Pancreas (tissue), 10 donors: ENCODE measurements around the gene AGBL4. TPM values are rescaled to one million over a fixed set of nuclear protein-coding genes. Genes with fewer than 3 reads are reported as not detected.
A peak's percentile ranks its signal among the peaks of the same experiment; 100 is the strongest.

Source experiments
- ATAC-seq, 4 donors: fragments of 200-7000 bp; cut with Tn5 transposase; one replicate each; pipeline versions ENCODE4 v1.8.0 to v1.9.1; 2020; ENCODE audit warnings: mild to moderate bottlenecking in 4 of 4, moderate library complexity in 4 of 4
- DNase-seq, 6 donors: peaks; one replicate each; pipeline ENCODE4 v3.0.0-alpha.2; 2020
- FAIRE-seq: peaks from 2 replicates; lab custom pipeline; 2012; peaks lifted over from hg19 to GRCh38; lab: Jason Lieb, UNC
- H3K27ac ChIP-seq, 4 donors: fragments of 200-600 bp; sonication (generic); 1 replicate in 3 of 4; 2 replicates in 1 of 4; pipeline versions ENCODE4 v1.5.0 to v1.8.0; 2020
- H3K27me3 ChIP-seq, 4 donors: fragments of 200-600 bp; one replicate each; pipeline ENCODE4 v1.8.0; 2021
- H3K36me3 ChIP-seq, 3 donors: fragments of 200-600 bp; sonication (generic) in 1 of 3; one replicate each; pipeline versions ENCODE4 v1.5.0 to v1.8.0; 2020 to 2021
- H3K4me1 ChIP-seq, 3 donors: fragments of 200-600 bp; one replicate each; pipeline ENCODE4 v1.8.0; 2021
- H3K4me3 ChIP-seq, 4 donors: fragments of 200-600 bp; sonication (generic) in 2 of 4; one replicate each; pipeline versions ENCODE4 v1.5.0 to v1.8.0; 2020 to 2021
- H3K9me3 ChIP-seq, 4 donors: fragments of 200-600 bp; one replicate each; pipeline ENCODE4 v1.8.0; 2021
- CTCF ChIP-seq, 4 donors: fragments of 200-600 bp; sonication (generic) in 3 of 4; IDR thresholded peaks; one replicate each; pipeline versions ENCODE4 v1.5.0 to v1.8.0; 2021; ENCODE audit warnings: antibody characterized with exemption in 4 of 4
- WGBS, 2 donors: extraction: QIAGEN DNeasy Blood & Tissue Kit; methylation state at CpG; one replicate each; pipeline ENCODE4 v1.1.7; 2013; 5-methylcytosine and 5-hydroxymethylcytosine counted together
- intact Hi-C, 3 donors: fragments of 100-400 bp; cut with DNase I; formaldehyde crosslinking; loops; one replicate each; pipeline versions ENCODE4 v1.11.1 to v1.14.2; 2022
- polyA plus RNA-seq, 2 donors: library from polyadenylated mRNA; stranded (reverse); fragments of 200-250 nt; gene quantifications; one replicate each; pipeline ENCODE4 v1.2.3, GENCODE V29; 2013
- total RNA-seq, 6 donors: library from RNA; stranded (reverse); fragmentation: NEBNext Ultra II Directional in 4 of 6; extraction: Animal tissue kit (Norgen Biotek cat#: 25700) in 4 of 6; gene quantifications; one replicate each; pipeline versions ENCODE4 v1.2.1 to v1.2.4, GENCODE V29; 2021 to 2023
- donor health status: healthy with polysubstance abuse.
- donor health status: DM: no; HTN: no; CAD: no; lungs with moderate emphysema.
- donor health status: DM: no; HTN: no; CAD: no.
- donor health status: control.
- donor health status: control.
- donor health status: Bipolar disorder and iron deficiency.
- donor health status: DM: yes; HTN: yes; CAD: no.
- donor health status: DM: no; HTN: no; CAD: no.
- donor health status: DM: no; HTN: no; CAD: no.
- donor health status: DM: yes; HTN: yes; CAD: no.

The AGBL4 gene
- total and polyA plus RNA-seq, 8 donors, result 0.15 to 1.2 (median 0.59) TPM

- Histone ChIP-seq H3K36me3 (no peaks in the 10 kb centered on the region), H3K9me3 (no peaks in the 10 kb centered on the region), H3K4me1 (no peaks in the 10 kb centered on the region), H3K27ac (no peak overlapping the region), H3K4me3 (no peak overlapping the region), H3K27me3 (no peaks in the 10 kb centered on the region)
- 58 to 60% methylated on average over 3 of the region's 3 CpGs for WGBS, 2 donors
- intact Hi-C loops, result no loop called here
- FAIRE-seq (no peak), DNase-seq (no peak), ATAC-seq (peak in 1 of 4 donors; percentile 30)
- no peak for TF ChIP-seq CTCF (IDR thresholded peaks at IDR 0.05)
Observed at GRCh38 chr1:48644905-48645605, 1378.7 kb downstream of the AGBL4 start.

GRCh38 chr1:48644190-48644900, 1379.4 kb downstream of the AGBL4 start:
- no peaks in the 10 kb centered on the region for H3K4me1 ChIP-seq
- no peaks in the 10 kb centered on the region for H3K27me3 ChIP-seq
- FAIRE-seq (no peak), ATAC-seq (no peak), DNase-seq (no peak)
- no peak overlapping the region for H3K27ac ChIP-seq
- intact Hi-C loops, result no loop called here
- TF ChIP-seq CTCF (IDR thresholded peaks at IDR 0.05), result no peak
- no peaks in the 10 kb centered on the region for H3K9me3 ChIP-seq
- no peak overlapping the region for H3K4me3 ChIP-seq
- WGBS, 2 donors, result 79 to 90% methylated on average over 7 of the region's 7 CpGs
- no peaks in the 10 kb centered on the region for H3K36me3 ChIP-seq

- H3K4me3 ChIP-seq, result no peak overlapping the region
- intact Hi-C loops, result no loop called here
- ATAC-seq (no peak), FAIRE-seq (no peak), DNase-seq (no peak)
- WGBS, 2 donors, result 86 to 88% methylated on average over 1 of the region's 1 CpG
- no peaks in the 10 kb centered on the region for H3K9me3 ChIP-seq
- no peak for TF ChIP-seq CTCF (IDR thresholded peaks at IDR 0.05)
- no peaks in the 10 kb centered on the region for H3K36me3 ChIP-seq
- no peak overlapping the region for H3K27ac ChIP-seq
- H3K4me1 ChIP-seq, result no peaks in the 10 kb centered on the region
- H3K27me3 ChIP-seq, result no peaks in the 10 kb centered on the region
Observed at GRCh38 chr1:48643193-48643592, 1380.6 kb downstream of the AGBL4 start.

DNA sequence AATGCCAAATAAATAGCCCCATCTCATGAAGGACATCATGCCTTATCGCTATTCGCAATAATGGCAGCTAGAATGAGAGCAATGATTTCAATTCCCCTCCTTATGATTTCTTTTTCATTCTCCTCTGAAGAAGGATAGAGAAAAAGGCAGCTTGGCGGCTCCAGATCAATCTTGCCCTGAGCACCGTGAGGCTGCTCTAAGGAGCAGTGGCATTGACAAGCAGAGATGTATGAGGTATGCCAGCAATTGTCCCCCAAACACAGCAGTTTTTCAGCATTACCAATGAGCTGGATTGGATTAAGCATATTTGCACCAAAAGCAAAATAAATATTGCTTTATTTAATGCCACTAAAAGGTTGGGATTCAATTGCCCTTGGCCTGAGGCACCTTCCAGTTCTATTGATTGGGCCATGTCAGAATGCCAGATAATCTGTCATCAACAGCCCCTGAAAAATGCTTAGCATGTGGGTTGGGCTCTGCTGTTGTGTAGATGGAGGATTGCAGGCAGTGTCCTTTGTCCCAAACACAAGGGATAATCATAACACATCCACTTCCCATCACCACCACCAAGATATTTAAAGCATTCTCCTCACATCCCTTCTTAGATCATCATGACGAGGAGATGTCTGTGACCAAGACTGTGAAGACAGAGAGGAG, 1382.8 kb downstream of the AGBL4 start:
- no peaks in the 10 kb centered on the region for H3K9me3 ChIP-seq
- DNase-seq (no peak), FAIRE-seq (no peak), ATAC-seq (no peak)
- intact Hi-C loops, result no loop called here
- no peak for TF ChIP-seq CTCF (IDR thresholded peaks at IDR 0.05)
- H3K27ac ChIP-seq, result no peak overlapping the region
- H3K27me3 ChIP-seq, result no peaks in the 10 kb centered on the region
- H3K4me3 ChIP-seq, result no peak overlapping the region
- H3K4me1 ChIP-seq, result no peaks in the 10 kb centered on the region
- 79 to 81% methylated on average over 5 of the region's 5 CpGs for WGBS, 2 donors
- no peaks in the 10 kb centered on the region for H3K36me3 ChIP-seq
